ENCODE measurements around the gene UGT2B11.
"Not testable (repeated sequence)": the region's sequence is repeated elsewhere in the genome, so short reads cannot be mapped to it uniquely, and the experiment has no call there.

The UGT2B11 gene

GRCh38 chr4:69167300-69167699 lies 47.2 kb downstream of the UGT2B11 start:
- no peak for DNase-seq

GRCh38 chr4:69166376-69166775 lies 48.2 kb downstream of the UGT2B11 start:
- not testable (repeated sequence) for DNase-seq

GRCh38 chr4:69165707-69166106 lies 48.8 kb downstream of the UGT2B11 start:
- DNase-seq, result not testable (repeated sequence)

GRCh38 chr4:69156913-69157312 lies 57.6 kb downstream of the UGT2B11 start:
- no peak for DNase-seq

- no peak for DNase-seq
Measured at GRCh38 chr4:69154021-69154420, 60.5 kb downstream of the UGT2B11 start.

All from activated CD4-positive, alpha-beta T cell treated with anti-CD3 and anti-CD28 coated beads, Interleukin-10, Interleukin-2, amounts not matched to agents 100 ng/mL and 50 ng/mL, durations not matched to agents 16 hours and 8 hours (primary cell).